AG10803 (cell line): Measurements from ENCODE around the gene TAF1C.

Source experiments
- DNase-seq: peaks from one replicate; pipeline ENCODE4 v3.0.0; 2010; ENCODE audit warnings: low read depth
- H3K4me3 ChIP-seq: 2 replicates; pipeline ENCODE4 v1.5.1; 2011; ENCODE audit warnings: mild to moderate bottlenecking, low read length, control low read depth
- TF ChIP-seq, protein P1 (sequence below): conservative IDR thresholded peaks from 2 replicates; pipeline ENCODE4 v1.5.1; 2011; ENCODE audit warnings: mild to moderate bottlenecking, low read length, control low read depth, inconsistent platforms

TAF1C gene

DNA sequence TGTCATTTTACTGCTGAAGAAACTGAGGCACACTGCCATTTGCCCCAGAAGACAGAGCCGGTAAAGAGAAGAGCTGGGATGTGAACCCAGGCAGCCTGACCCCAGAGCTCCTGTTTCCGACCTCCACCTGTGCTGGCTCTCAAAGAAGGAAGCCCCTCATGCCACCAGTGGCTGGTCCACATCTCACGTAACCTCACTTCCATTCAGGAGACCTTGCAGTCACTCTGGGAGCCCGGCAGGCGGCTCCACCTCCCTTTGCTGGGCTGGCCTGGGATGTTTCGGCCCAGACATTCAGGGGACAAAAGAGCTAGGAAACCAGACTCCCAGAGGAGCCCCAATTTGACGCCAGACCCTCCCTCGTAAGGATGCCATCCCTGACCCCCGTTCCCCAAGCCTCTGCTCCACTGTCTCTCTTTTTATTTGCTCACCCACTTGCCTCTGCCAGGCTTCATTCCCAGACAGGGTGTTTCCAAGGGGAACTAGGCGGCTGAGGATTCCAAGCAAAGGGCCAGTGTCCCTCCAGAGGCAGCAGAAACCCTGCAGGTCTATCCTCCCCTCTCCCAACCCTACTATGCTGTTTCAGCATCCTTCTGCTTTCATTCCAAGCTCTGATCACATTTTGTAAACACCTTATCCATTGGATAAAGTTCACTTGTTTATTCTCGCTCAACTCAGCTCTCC lies 2.8 kb downstream of the TAF1C start:
- no peak for DNase-seq
- TF ChIP-seq, protein P1, sequence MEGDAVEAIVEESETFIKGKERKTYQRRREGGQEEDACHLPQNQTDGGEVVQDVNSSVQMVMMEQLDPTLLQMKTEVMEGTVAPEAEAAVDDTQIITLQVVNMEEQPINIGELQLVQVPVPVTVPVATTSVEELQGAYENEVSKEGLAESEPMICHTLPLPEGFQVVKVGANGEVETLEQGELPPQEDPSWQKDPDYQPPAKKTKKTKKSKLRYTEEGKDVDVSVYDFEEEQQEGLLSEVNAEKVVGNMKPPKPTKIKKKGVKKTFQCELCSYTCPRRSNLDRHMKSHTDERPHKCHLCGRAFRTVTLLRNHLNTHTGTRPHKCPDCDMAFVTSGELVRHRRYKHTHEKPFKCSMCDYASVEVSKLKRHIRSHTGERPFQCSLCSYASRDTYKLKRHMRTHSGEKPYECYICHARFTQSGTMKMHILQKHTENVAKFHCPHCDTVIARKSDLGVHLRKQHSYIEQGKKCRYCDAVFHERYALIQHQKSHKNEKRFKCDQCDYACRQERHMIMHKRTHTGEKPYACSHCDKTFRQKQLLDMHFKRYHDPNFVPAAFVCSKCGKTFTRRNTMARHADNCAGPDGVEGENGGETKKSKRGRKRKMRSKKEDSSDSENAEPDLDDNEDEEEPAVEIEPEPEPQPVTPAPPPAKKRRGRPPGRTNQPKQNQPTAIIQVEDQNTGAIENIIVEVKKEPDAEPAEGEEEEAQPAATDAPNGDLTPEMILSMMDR: peak; percentile 10; the same call in 1 of the 2 replicates
- H3K4me3 ChIP-seq: no peak overlapping the region

DNA sequence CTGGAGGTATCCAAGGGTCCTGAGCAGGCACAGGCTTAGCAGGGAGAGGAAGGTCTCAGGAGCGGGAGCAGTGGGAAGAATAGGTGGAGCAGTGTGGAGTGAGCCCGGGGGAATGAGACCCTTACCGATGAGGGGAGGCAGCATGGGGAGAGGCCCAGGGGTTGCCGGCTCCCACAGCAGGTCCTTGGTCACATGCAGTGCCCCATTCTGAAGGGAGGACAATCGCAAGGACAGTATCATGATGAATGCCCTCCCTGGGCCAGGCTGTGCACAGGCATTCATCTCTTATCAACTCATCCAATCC lies 3.3 kb downstream of the TAF1C start:
- DNase-seq: no peak
- no peak overlapping the region for H3K4me3 ChIP-seq
- TF ChIP-seq, protein P1: no peak

DNA sequence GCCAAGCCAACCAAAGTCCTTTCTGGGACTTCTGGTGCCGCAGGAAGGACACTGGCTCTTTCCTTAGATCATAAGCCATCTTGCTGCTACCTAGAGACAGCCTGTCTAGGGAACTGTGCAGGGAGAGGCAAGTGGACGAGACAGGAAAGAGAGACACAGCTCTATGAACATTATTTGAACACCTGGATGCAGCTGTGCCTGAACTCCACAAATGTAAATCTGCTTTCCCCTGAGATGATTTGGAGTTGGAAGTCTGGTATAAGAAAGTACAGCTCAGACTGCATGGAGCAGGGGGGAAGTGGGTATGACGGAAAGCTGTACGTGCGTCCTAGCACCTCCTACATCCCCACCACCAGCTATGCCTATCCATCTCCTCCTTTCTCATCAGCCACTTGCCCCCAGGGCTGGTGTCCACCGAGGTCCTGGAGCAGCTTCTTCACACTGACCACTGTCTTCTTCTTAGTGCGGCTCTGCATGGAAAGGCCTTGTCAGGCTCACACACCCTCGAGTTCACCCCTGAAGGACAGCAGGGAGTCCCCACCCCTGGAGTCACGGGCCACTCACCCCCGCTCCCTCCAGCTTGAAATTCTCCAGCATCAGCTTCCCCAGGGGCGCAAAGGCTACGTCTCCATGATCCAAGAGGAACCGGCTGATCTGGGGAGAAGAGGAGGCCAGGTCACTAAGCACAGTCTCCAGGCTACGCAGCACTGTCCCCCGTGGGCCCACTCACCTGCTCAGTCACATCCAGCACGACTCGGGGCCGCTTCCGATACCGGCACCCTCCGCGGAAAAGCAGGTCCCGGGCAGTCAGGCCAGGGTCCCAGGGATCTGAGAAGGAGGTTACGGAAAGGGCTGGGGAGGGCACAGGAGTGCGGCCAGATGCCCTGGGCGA lies 3.9 kb downstream of the TAF1C start:
- no peak overlapping the region for H3K4me3 ChIP-seq
- TF ChIP-seq, protein P1: no peak
- no peak for DNase-seq

DNA sequence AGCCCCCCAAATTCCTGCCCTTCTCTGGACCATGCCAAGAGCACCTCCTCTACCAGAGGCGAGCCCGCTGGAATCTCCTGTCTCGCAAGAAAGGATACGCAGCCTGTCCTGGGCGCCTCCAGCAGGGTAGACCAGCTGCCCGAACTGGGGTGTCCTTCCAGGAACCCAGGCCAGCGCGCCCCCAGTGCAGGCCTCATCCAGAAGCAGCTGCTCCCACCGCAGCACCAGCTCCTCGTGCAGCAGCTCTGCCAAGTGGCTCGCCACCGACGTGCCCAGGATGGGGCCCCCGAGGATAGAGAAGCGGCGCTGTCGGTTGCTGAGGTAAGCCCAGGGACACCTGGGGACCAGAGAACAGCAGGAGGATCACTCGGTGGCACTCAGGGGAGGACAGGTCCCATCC lies 4.8 kb downstream of the TAF1C start:
- H3K4me3 ChIP-seq: no peak overlapping the region
- TF ChIP-seq, protein P1: no peak
- no peak for DNase-seq

DNA sequence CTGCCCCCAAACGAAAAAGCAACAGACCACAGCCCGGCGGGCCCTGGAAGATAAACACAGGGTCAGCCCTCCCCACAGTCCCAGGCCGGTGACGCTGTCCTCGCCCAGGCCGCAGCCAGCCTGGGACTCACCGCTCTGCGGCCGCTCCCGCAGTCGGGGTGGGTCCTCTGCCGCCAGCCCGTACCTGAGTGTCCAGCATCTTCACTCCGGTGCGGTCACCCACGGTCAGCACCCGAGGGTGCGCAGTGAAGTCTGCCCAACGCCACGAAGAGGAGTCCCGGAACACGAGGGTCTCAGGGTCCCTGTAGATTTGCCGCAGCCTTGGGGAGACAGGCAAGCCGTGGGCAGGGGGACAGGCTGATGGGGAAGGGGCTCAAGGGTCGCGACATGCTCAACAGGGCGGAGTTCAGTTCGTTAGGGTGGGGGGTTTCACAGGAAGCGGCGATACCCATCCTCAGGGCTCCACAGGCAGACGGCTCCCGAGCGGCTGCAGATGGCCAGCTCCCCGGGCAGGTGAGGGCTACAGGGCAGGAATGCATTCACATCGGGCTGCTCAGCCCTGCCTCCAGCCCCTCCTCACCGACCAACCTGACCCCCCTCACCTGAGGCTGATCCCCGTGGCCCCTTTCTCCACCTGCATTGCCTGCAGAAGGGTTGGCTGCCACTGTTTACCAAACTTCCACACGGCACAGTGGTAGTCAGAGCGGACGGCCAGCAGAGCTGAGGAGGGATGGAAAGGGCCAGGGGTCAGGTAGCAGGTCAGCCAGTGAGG lies 5.5 kb downstream of the TAF1C start:
- no peak for DNase-seq
- TF ChIP-seq, protein P1: no peak
- H3K4me3 ChIP-seq: no peak overlapping the region

DNA sequence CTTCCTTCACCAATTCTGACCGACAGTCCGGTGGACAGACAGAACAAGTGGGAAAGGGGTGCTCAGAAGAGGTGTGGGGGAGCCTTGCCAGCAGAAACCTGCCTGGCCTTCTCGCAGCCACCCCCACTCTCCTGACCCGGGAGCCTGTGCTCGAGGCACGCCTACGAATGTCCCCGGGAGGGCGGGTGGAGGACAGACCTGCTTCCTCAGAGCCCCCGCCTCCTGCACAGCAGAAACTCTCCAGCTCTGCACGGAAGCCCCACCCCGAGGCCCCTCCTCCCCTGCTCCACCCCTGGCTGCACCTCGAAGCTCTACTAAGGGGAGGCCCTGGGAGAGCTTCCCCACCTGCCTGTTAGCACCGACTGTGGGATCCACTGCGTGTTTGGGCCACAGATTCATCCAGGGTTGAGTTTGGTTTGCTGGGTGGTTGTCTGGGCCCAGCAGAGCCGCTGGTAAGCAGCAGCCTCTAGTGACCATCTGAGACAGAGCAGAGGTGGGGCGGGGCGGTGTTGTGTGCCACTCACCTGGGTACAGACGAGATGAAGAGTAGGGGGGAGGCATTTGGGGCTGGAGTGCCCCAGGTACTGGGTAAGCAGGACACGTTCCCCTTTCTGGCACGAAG lies 6.2 kb downstream of the TAF1C start:
- no peak overlapping the region for H3K4me3 ChIP-seq
- TF ChIP-seq, protein P1: no peak
- no peak for DNase-seq
